GM13977 (cell line): ENCODE data around the gene FSD2.

Experiments
- DNase-seq: peaks from one replicate; pipeline ENCODE4 v3.0.0; 2012; ENCODE audit warnings: low spot score
- in situ Hi-C: fragments of 300-500 bp; cut with MboI; formaldehyde crosslinking; loops from one replicate; pipeline ENCODE4 v1.12.0; 2022; ENCODE audit warnings: low sequenced_read_pairs, low pct_unique_long_range_greater_than_20kb, mixed read lengths, inconsistent platforms; ENCODE audit not compliant: unreplicated experiment
- TF ChIP-seq, protein P1 (sequence below): IDR thresholded peaks from 2 replicates; pipeline ENCODE4 v1.5.1; 2012; ENCODE audit warnings: mild to moderate bottlenecking, control low read depth; ENCODE audit not compliant: insufficient read depth; ENCODE audit errors: extremely low read depth, missing control alignments

FSD2 gene

DNA sequence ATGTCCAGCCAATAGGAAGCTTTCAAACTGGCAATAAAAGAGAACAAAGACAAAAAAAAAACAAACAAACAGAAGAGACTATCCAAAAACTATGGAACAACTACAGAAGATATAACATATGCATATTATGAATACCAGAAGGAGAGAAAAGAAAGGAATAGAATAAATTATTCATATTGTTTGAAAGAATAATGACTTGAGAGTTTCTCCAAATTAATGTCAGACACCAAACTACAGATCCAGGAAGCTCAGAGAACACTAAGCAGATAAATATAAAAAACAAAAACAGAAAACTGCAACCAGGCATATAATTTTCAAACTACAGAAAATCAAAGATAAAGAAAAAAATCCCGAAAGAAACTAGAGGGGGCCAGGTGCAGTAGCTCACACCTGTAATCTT lies 62.1 kb downstream of the FSD2 start:
- no peak for DNase-seq
- TF ChIP-seq, protein P1, sequence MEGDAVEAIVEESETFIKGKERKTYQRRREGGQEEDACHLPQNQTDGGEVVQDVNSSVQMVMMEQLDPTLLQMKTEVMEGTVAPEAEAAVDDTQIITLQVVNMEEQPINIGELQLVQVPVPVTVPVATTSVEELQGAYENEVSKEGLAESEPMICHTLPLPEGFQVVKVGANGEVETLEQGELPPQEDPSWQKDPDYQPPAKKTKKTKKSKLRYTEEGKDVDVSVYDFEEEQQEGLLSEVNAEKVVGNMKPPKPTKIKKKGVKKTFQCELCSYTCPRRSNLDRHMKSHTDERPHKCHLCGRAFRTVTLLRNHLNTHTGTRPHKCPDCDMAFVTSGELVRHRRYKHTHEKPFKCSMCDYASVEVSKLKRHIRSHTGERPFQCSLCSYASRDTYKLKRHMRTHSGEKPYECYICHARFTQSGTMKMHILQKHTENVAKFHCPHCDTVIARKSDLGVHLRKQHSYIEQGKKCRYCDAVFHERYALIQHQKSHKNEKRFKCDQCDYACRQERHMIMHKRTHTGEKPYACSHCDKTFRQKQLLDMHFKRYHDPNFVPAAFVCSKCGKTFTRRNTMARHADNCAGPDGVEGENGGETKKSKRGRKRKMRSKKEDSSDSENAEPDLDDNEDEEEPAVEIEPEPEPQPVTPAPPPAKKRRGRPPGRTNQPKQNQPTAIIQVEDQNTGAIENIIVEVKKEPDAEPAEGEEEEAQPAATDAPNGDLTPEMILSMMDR, result no peak
- in situ Hi-C loops, result no loop called here

DNA sequence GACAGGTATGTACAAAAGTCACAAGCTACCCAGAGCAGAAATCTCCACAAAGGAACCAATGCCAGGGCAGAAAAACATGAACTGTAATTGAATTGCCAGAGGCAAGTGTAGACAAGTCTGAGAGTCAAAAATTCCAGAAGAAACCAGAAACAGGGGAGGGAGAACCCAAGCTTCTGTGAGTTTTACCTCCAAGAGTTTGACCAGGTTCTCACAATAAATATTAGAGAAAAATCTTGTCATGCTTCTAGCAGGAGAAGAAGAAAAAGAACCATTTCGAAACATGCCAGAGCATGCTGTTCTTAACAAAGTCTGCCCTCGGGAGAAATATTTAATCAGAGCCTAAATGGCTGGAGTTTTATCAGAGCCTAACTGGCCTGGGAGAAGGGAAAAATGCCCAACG lies 63.7 kb downstream of the FSD2 start:
- in situ Hi-C loops, result no loop called here
- TF ChIP-seq, protein P1, result no peak
- no peak for DNase-seq

DNA sequence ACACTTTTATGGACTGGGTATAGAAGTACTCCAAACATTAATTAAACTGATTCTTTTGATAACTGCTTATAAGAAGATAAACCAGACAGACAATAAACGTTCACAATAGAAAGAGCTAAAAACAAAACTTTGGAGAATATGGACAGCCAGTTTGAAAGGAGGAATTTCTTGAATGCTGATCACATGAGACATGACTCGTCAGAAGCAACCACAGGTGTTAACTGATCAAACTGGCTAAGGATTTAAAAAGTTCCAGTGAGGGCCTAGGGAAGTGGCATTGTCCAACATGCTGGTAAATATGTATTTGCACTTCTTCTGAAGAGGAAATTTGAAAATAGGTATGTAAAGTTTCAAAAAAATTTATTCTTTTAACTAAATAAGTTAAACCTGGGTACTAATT lies 66.8 kb downstream of the FSD2 start:
- in situ Hi-C loops, result no loop called here
- TF ChIP-seq, protein P1, result no peak
- DNase-seq, result no peak

DNA sequence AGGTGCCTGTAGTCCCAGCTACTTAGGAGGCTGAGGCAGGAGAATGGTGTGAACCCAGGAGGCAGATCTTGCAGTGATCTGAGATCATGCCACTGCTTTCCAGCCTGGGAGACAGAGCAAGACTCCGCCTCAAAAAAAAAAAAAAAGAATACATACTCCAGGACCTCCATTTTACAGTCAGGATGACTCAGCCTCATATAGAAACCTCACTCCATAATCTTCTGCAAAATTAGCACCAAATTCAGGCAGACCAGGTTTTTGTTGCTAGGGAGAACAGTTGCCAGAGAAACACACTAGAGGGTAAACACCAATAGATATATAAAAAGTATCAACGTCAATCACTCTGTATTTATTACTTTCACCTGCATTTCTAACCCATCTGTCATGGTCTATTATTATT lies 67.9 kb downstream of the FSD2 start:
- in situ Hi-C loops, result no loop called here
- TF ChIP-seq, protein P1, result no peak
- no peak for DNase-seq

DNA sequence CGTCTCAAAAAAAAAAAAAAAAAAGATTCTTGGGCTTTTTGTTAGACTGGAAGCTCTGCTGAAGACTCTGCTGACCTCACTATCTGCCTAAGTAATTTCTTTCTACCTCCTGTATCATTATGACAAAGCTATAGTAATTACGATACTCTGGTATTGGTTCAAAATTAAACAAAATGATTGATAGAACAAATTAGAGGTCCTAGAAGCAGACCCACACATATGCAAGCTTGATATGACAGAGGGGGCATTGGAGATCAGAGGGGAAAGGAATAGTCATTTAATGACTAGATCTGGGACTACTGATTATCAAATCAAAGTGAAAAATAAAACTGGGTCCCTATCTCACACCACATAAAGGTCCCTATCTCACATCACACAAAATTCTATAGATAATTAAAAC lies 74.3 kb downstream of the FSD2 start:
- in situ Hi-C loops, result no loop called here
- TF ChIP-seq, protein P1, result no peak
- no peak for DNase-seq

DNA sequence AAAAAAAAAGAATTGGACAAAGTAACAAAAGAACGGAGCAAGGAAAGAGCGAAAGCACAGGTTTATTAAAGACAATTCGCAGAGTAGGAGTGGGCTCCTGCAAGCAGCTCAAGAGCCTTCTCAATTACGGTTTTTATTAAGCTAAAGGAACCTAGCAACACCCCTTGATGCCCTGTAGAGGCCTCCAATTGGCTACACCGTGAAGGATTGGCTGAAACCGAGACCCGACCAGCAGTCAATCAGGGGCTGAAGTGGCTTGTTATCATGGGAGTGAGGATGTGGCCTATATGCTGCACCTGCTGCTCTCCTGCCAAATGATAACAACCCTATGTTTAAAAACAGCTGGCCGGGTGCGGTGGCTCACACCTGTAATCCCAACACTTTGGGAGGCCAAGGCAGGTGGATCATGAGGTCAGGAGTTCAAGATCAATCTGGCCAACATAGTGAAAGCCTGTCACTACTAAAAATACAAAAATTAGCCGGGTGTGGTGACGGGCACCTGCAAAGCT lies 75.8 kb downstream of the FSD2 start:
- no peak for DNase-seq
- in situ Hi-C loops, result no loop called here
- TF ChIP-seq, protein P1, result no peak

DNA sequence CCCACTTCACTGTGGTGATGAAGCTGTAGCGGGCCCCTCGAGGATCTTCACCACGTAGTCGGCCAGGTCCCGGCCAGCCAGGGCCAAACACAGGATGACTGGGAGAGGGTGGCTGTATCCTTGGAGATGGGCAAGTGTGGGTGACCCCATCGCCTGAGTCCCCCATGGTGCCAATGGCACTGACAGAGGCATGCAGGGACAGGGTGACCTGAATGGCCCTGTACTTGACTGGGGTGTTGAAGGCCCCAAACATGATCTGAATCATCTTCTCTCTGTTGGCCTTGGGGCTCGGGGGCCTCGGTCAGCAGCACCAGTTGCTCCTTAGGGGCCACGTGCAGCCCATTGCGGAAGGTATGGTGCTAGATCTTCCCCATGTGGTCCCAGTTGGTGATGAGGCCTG lies 79.1 kb downstream of the FSD2 start:
- TF ChIP-seq, protein P1, result no peak
- in situ Hi-C loops, result no loop called here
- DNase-seq, result no peak
